ENCODE results near the gene TRPM3. TPM values are rescaled to one million over a fixed set of nuclear protein-coding genes. Genes with fewer than 3 reads are reported as not detected.

Gene TRPM3
- total RNA-seq, 1 experiment from 2014 or later, result not detected

- in situ Hi-C loops (cut with HindIII; ENCODE audit: low sequenced_read_pairs), result no loop called here
- DNase-seq (ENCODE audit: low spot score), result no peak
Observed at GRCh38 chr9:70563431-70564204, 557.8 kb downstream of the TRPM3 start.

- in situ Hi-C loops (cut with HindIII; ENCODE audit: low sequenced_read_pairs), result no loop called here
- no peak for DNase-seq (ENCODE audit: low spot score)
Observed at GRCh38 chr9:70563010-70563409, 558.4 kb downstream of the TRPM3 start.

GRCh38 chr9:70561786-70562395 lies 559.5 kb downstream of the TRPM3 start:
- no peak for DNase-seq (ENCODE audit: low spot score)
- in situ Hi-C loops (cut with HindIII; ENCODE audit: low sequenced_read_pairs), result no loop called here

- DNase-seq (ENCODE audit: low spot score), result no peak
- in situ Hi-C loops (cut with HindIII; ENCODE audit: low sequenced_read_pairs), result no loop called here
Observed at GRCh38 chr9:70561111-70561510, 560.3 kb downstream of the TRPM3 start.

GRCh38 chr9:70559102-70559501 lies 562.3 kb downstream of the TRPM3 start:
- in situ Hi-C loops (cut with HindIII; ENCODE audit: low sequenced_read_pairs), result no loop called here
- no peak for DNase-seq (ENCODE audit: low spot score)

- DNase-seq (ENCODE audit: low spot score), result no peak
- in situ Hi-C loops (cut with HindIII; ENCODE audit: low sequenced_read_pairs), result no loop called here
Observed at GRCh38 chr9:70557661-70558369, 563.6 kb downstream of the TRPM3 start.

- no peak for DNase-seq (ENCODE audit: low spot score)
- in situ Hi-C loops (cut with HindIII; ENCODE audit: low sequenced_read_pairs), result no loop called here
Observed at GRCh38 chr9:70556771-70557170, 564.6 kb downstream of the TRPM3 start.

- DNase-seq (ENCODE audit: low spot score), result no peak
Observed at GRCh38 chr9:70554881-70555280, 566.5 kb downstream of the TRPM3 start.

GRCh38 chr9:70553707-70554673 lies 567.4 kb downstream of the TRPM3 start:
- peak; percentile 64 for DNase-seq (ENCODE audit: low spot score)
- in situ Hi-C loops (cut with HindIII; ENCODE audit: low sequenced_read_pairs), result no loop called here

More at GRCh38 chr9:70554881-70555280, 566.5 kb downstream of the TRPM3 start:
- in situ Hi-C loops (cut with HindIII; ENCODE audit: low sequenced_read_pairs), result no loop called here

- in situ Hi-C loops (cut with HindIII; ENCODE audit: low sequenced_read_pairs), result no loop called here
- no peak for DNase-seq (ENCODE audit: low spot score)
Observed at GRCh38 chr9:70552561-70552960, 568.9 kb downstream of the TRPM3 start.

GRCh38 chr9:70551801-70552200 lies 569.6 kb downstream of the TRPM3 start:
- no peak for DNase-seq (ENCODE audit: low spot score)
- in situ Hi-C loops (cut with HindIII; ENCODE audit: low sequenced_read_pairs), result no loop called here

GRCh38 chr9:70551396-70551795 lies 570.0 kb downstream of the TRPM3 start:
- in situ Hi-C loops (cut with HindIII; ENCODE audit: low sequenced_read_pairs), result no loop called here

GRCh38 chr9:70549926-70550325 lies 571.5 kb downstream of the TRPM3 start:
- in situ Hi-C loops (cut with HindIII; ENCODE audit: low sequenced_read_pairs), result no loop called here
- no peak for DNase-seq (ENCODE audit: low spot score)

More at GRCh38 chr9:70551396-70551795, 570.0 kb downstream of the TRPM3 start:
- DNase-seq (ENCODE audit: low spot score), result no peak

GRCh38 chr9:70542311-70542931 lies 579.0 kb downstream of the TRPM3 start:
- in situ Hi-C loops (cut with HindIII; ENCODE audit: low sequenced_read_pairs), result no loop called here
- no peak for DNase-seq (ENCODE audit: low spot score)

- in situ Hi-C loops (cut with HindIII; ENCODE audit: low sequenced_read_pairs), result no loop called here
- no peak for DNase-seq (ENCODE audit: low spot score)
Observed at GRCh38 chr9:70540016-70540415, 581.4 kb downstream of the TRPM3 start.

GRCh38 chr9:70539526-70539925 lies 581.9 kb downstream of the TRPM3 start:
- no peak for DNase-seq (ENCODE audit: low spot score)
- in situ Hi-C loops (cut with HindIII; ENCODE audit: low sequenced_read_pairs), result no loop called here

- in situ Hi-C loops (cut with HindIII; ENCODE audit: low sequenced_read_pairs), result no loop called here
- DNase-seq (ENCODE audit: low spot score), result peak; percentile 51
Observed at GRCh38 chr9:70539001-70539400, 582.4 kb downstream of the TRPM3 start.

- in situ Hi-C loops (cut with HindIII; ENCODE audit: low sequenced_read_pairs), result no loop called here
- DNase-seq (ENCODE audit: low spot score), result no peak
Observed at GRCh38 chr9:70537084-70537483, 584.3 kb downstream of the TRPM3 start.

All from G401 (cell line).